Ovary (tissue), 9 donors: Measurements from ENCODE around the gene MINDY2. TPM values are rescaled to one million over a fixed set of nuclear protein-coding genes. Genes with fewer than 3 reads are reported as not detected.

ENCODE experiments used
- DNase-seq, 5 donors: peaks; one replicate each; pipeline ENCODE4 v3.0.0-alpha.2; 2019 to 2020
- H3K27ac ChIP-seq, 2 donors: fragments of 200-600 bp; one replicate each; pipeline versions ENCODE4 v1.5.1 to v1.8.0; 2019 to 2022
- H3K27me3 ChIP-seq: fragments of 200-600 bp; one replicate; pipeline ENCODE4 v1.8.0; 2022
- H3K36me3 ChIP-seq: fragments of 200-600 bp; sonication (generic); one replicate; pipeline ENCODE4 v1.5.1; 2019
- H3K4me1 ChIP-seq: one replicate; pipeline ENCODE4 v1.8.1; 2013; ENCODE audit warnings: mild to moderate bottlenecking, moderate library complexity; ENCODE audit not compliant: insufficient read depth
- H3K4me3 ChIP-seq: fragments of 200-600 bp; sonication (generic); one replicate; pipeline ENCODE4 v1.5.1; 2017
- H3K9me3 ChIP-seq, 2 donors: fragments of 200-600 bp in 1 of 2; sonication (generic) in 1 of 2; one replicate each; pipeline versions ENCODE4 v1.5.1 to v1.8.1; 2013 to 2019; ENCODE audit warnings: mild to moderate bottlenecking in 1 of 2, moderate library complexity in 1 of 2
- EP300 ChIP-seq: sonication (generic); formaldehyde crosslinking; IDR thresholded peaks from one replicate; pipeline ENCODE4 v1.6.1; 2017; ENCODE audit warnings: antibody characterized with exemption
- POLR2A ChIP-seq: fragments of 450-650 bp; IDR thresholded peaks from one replicate; pipeline ENCODE4 v1.6.1; 2017; ENCODE audit warnings: antibody characterized with exemption, mild to moderate bottlenecking, moderate library complexity
- WGBS, 3 donors: extraction: QIAGEN DNeasy Blood & Tissue Kit in 1 of 3; methylation state at CpG; one replicate each; pipeline versions ENCODE4 v1.1.5 to v1.1.7; 2013 to 2017; 5-methylcytosine and 5-hydroxymethylcytosine counted together
- intact Hi-C, 4 donors: fragments of 100-400 bp; cut with DNase I; formaldehyde crosslinking; loops; one replicate each; pipeline versions ENCODE4 v1.11.0 to v1.15.1; 2022 to 2023
- polyA plus RNA-seq, 2 donors: library from polyadenylated mRNA; stranded (reverse); fragments of 200-250 nt in 1 of 2; fragments of 350-450 nt in 1 of 2; fragmentation: Illumina TruSeq in 1 of 2; extraction: RNeasy Lipid Tissue Mini Kit (QIAGEN cat#74804) in 1 of 2; gene quantifications; one replicate each; pipeline ENCODE4 v1.2.3, GENCODE V29; 2013 to 2014
- total RNA-seq, 7 donors: library from RNA; depleted of rRNA in 2 of 7; stranded (reverse); fragments of >200 nt in 2 of 7; fragmentation: NEBNext Ultra II Directional in 3 of 7; extraction: Animal tissue kit (Norgen Biotek cat#: 25700) in 3 of 7; gene quantifications; one replicate each; pipeline versions ENCODE4 v1.1.0 to v1.2.4, GENCODE V29; 2016 to 2023
- TF ChIP-seq, protein P1 (sequence below), 3 donors: fragments of 450-650 bp in 2 of 3; fragments of 200-600 bp in 1 of 3; IDR thresholded peaks; one replicate each; pipeline versions ENCODE4 v1.5.1 to v1.8.0; 2016 to 2022; ENCODE audit warnings: antibody characterized with exemption in 3 of 3, mild to moderate bottlenecking in 1 of 3
- donor health status: DM: no; HTN: no; CAD: no; lungs with moderate emphysema.
- donor health status: DM: no; HTN: no; CAD: no.
- donor health status: Bipolar disorder and iron deficiency.
- donor health status: DM: yes; HTN: yes; CAD: no.
- donor health status: DM: no; HTN: no; CAD: no.
- donor health status: DM: yes; HTN: yes; CAD: no.

Gene MINDY2
- total and polyA plus RNA-seq, 9 donors: 5.7 to 32.6 (median 18.0) TPM

DNA sequence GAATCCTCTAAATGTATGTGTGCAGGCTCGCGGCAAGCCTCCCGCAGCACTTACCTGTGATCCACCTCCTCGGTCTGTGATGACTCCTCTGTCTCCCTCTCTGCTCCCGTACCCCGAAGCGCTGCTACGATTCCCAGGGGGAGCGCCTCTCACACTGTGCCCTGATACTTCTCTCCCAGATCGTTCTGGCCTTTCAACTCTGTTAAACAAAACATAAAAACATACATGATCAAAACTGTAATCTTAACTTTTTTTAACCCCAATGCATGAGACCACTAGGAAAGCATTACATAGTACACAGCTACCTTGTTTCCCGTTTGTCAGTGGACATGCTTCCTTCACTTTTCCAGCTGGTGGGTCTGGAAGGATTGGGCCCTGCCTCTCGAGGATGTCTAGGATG, 115.8 kb downstream of the MINDY2 start:
- intact Hi-C loops: no loop called here
- Histone ChIP-seq H3K27me3 (no peaks in the 10 kb centered on the region), H3K36me3 (no peaks in the 10 kb centered on the region), H3K4me3 (no peak overlapping the region), H3K9me3 (no peaks in the 10 kb centered on the region), H3K27ac (no peak overlapping the region), H3K4me1 (no peaks in the 10 kb centered on the region)
- WGBS, 3 donors: 89 to 95% (median 93%) methylated on average over 12 of the region's 12 CpGs
- no peak for DNase-seq
- no peak for TF ChIP-seq POLR2A
- no peak for TF ChIP-seq EP300
- TF ChIP-seq, protein P1, sequence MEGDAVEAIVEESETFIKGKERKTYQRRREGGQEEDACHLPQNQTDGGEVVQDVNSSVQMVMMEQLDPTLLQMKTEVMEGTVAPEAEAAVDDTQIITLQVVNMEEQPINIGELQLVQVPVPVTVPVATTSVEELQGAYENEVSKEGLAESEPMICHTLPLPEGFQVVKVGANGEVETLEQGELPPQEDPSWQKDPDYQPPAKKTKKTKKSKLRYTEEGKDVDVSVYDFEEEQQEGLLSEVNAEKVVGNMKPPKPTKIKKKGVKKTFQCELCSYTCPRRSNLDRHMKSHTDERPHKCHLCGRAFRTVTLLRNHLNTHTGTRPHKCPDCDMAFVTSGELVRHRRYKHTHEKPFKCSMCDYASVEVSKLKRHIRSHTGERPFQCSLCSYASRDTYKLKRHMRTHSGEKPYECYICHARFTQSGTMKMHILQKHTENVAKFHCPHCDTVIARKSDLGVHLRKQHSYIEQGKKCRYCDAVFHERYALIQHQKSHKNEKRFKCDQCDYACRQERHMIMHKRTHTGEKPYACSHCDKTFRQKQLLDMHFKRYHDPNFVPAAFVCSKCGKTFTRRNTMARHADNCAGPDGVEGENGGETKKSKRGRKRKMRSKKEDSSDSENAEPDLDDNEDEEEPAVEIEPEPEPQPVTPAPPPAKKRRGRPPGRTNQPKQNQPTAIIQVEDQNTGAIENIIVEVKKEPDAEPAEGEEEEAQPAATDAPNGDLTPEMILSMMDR (IDR thresholded peaks at IDR 0.05): no peak

DNA sequence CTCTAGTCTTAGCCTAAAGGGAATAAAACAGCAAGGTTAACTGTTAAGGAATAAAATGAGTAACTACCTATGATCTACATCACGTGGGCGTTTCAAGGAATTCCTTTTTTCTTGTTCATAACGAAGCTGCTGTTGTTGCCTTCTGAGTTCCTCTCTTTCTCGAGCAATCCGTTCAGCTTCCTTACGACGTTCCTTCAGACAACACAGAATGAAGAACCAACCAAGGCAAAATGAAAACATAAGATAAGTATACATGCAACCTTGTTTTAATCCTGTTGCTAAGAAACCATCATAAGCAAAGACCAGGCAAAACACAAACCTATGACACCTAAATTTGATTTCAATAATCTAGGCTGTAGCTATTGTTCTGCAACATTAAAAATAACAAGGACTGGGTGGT, 118.3 kb downstream of the MINDY2 start:
- Histone ChIP-seq H3K4me1 (no peaks in the 10 kb centered on the region), H3K36me3 (no peaks in the 10 kb centered on the region), H3K27me3 (no peaks in the 10 kb centered on the region), H3K4me3 (no peak overlapping the region), H3K27ac (no peak overlapping the region), H3K9me3 (no peaks in the 10 kb centered on the region)
- TF ChIP-seq, protein P1 (IDR thresholded peaks at IDR 0.05): no peak
- no peak for TF ChIP-seq EP300
- TF ChIP-seq POLR2A: no peak
- WGBS, 3 donors: 47 to 79% (median 65%) methylated on average over 7 of the region's 7 CpGs
- DNase-seq: no peak
- intact Hi-C loops: no loop called here

DNA sequence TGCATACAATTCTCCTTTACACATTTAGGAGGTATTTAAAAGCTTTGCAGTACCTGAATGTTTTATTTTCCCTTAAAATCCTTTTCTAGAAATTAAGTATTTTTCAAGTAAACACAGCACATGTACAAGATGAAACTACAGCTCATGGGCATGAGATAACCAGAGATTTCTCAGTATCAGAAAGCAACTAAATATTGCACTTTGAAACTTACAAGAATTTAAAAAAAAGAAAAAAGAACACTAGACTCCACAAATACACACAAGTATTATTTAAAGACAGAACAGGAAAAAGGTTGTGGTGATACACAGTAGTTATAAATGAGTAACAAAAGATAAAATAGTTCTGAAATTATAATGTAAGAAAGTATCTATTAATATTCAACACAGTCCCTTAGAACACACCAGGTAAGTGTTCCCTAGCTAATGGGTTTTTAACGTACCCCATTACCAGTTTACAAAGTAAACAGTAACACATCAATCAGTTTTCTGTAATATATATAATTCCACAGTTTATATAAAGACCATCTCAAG, 127.1 kb downstream of the MINDY2 start:
- TF ChIP-seq, protein P1 (IDR thresholded peaks at IDR 0.05): no peak
- no peak for TF ChIP-seq POLR2A
- no peak for TF ChIP-seq EP300
- H3K4me3 ChIP-seq: no peak overlapping the region
- H3K27me3 ChIP-seq: no peaks in the 10 kb centered on the region
- DNase-seq: no peak
- 87 to 93% (median 92%) methylated on average over 1 of the region's 1 CpG for WGBS, 3 donors
- H3K4me1 ChIP-seq: no peaks in the 10 kb centered on the region
- no peaks in the 10 kb centered on the region for H3K36me3 ChIP-seq
- intact Hi-C loops: no loop called here
- H3K27ac ChIP-seq: no peak overlapping the region
- no peaks in the 10 kb centered on the region for H3K9me3 ChIP-seq

DNA sequence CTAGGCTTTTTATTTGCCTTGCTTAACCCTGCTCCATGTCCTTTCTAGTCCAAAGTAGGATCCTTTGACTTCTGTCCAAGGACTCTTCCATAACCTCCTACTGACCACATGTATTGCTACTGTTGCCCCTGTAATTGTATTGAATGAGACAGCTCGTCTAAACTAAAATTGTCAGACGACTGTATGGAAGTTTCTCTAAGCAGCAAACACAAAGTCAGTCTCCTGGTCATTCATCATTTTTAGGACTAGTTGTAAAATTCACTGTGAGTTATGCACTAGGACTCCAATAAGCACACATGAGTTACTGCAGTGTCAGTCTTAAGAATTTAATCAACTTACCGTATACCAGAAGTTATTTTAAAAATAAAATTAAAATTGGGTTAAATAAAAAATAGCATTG, 129.5 kb downstream of the MINDY2 start:
- Histone ChIP-seq H3K4me3 (no peak overlapping the region), H3K27me3 (no peaks in the 10 kb centered on the region), H3K27ac (no peak overlapping the region), H3K4me1 (no peaks in the 10 kb centered on the region), H3K9me3 (no peaks in the 10 kb centered on the region), H3K36me3 (no peaks in the 10 kb centered on the region)
- 62 to 93% (median 85%) methylated on average over 3 of the region's 3 CpGs for WGBS, 3 donors
- no peak for DNase-seq
- TF ChIP-seq, protein P1 (IDR thresholded peaks at IDR 0.05): no peak
- TF ChIP-seq EP300 (no peak), POLR2A (no peak)
- intact Hi-C loops: no loop called here
